Natural killer cell (primary cell): ENCODE data around the gene POLA2. TPM values are rescaled to one million over a fixed set of nuclear protein-coding genes. Genes with fewer than 3 reads are reported as not detected.

Experiments
- ATAC-seq, 3 donors: fragments of 150-1000 bp in 2 of 3; fragments of 200-7000 bp in 1 of 3; cut with Tn5 transposase; 1 replicate in 1 of 3; 2 replicates in 2 of 3; pipeline ENCODE4 v1.10.0; 2021; ENCODE audit warnings: mild to moderate bottlenecking in 2 of 3, moderate library complexity in 2 of 3
- DNase-seq, 2 donors: peaks; one replicate each; pipeline versions ENCODE4 v3.0.0 to v3.0.0-alpha.2; 2013 to 2021; ENCODE audit warnings: mixed read lengths in 1 of 2
- H3K27ac ChIP-seq: one replicate; pipeline ENCODE4 v1.5.1; 2013; ENCODE audit warnings: mild to moderate bottlenecking, low read length
- H3K27me3 ChIP-seq: one replicate; pipeline ENCODE4 v1.6.1; 2013; ENCODE audit warnings: low read length; ENCODE audit not compliant: control insufficient read depth, insufficient read depth
- H3K36me3 ChIP-seq: one replicate; pipeline ENCODE4 v1.6.1; 2013; ENCODE audit warnings: low read length; ENCODE audit not compliant: control insufficient read depth, insufficient read depth
- H3K4me1 ChIP-seq: one replicate; pipeline ENCODE4 v1.6.1; 2013; ENCODE audit warnings: low read length; ENCODE audit not compliant: control insufficient read depth, insufficient read depth
- H3K4me3 ChIP-seq: one replicate; pipeline ENCODE4 v1.5.1; 2013; ENCODE audit warnings: low read length
- H3K9me3 ChIP-seq: one replicate; pipeline ENCODE4 v1.6.1; 2013; ENCODE audit warnings: low read length; ENCODE audit not compliant: control insufficient read depth, insufficient read depth
- H3K27ac Mint-ChIP-seq, 2 donors: one replicate each; pipeline ENCODE4 v1.8.0; 2022; ENCODE audit warnings: mild to moderate bottlenecking in 2 of 2, mixed read lengths in 2 of 2, moderate library complexity in 1 of 2
- H3K27me3 Mint-ChIP-seq, 2 donors: one replicate each; pipeline ENCODE4 v1.8.0; 2022; ENCODE audit warnings: low read depth in 2 of 2, mixed read lengths in 2 of 2
- H3K36me3 Mint-ChIP-seq: one replicate; pipeline ENCODE4 v1.8.0; 2022; ENCODE audit warnings: mixed read lengths
- H3K4me1 Mint-ChIP-seq, 2 donors: one replicate each; pipeline ENCODE4 v1.8.0; 2022; ENCODE audit warnings: mixed read lengths in 2 of 2
- H3K4me3 Mint-ChIP-seq: one replicate; pipeline ENCODE4 v1.8.0; 2022; ENCODE audit warnings: mild to moderate bottlenecking, moderate library complexity, mixed read lengths
- H3K9me3 Mint-ChIP-seq, 2 donors: one replicate each; pipeline ENCODE4 v1.8.0; 2022; ENCODE audit warnings: mixed read lengths in 2 of 2
- CTCF ChIP-seq: fragments of 200-600 bp; IDR thresholded peaks from one replicate; pipeline ENCODE4 v1.8.0; 2022; ENCODE audit warnings: antibody characterized with exemption
- WGBS: methylation state at CpG from one replicate; pipeline ENCODE4 v1.1.7; 2013; ENCODE audit warnings: missing lambda C conversion rate; ENCODE audit not compliant: insufficient coverage; 5-methylcytosine and 5-hydroxymethylcytosine counted together
- intact Hi-C: fragments of 100-400 bp; cut with micrococcal nuclease; formaldehyde crosslinking; loops from one replicate; pipeline ENCODE4 v1.14.2; 2022
- total RNA-seq, 4 donors: library from RNA; stranded (reverse); fragments of 120-200 nt in 1 of 4; gene quantifications; one replicate each; pipeline versions ENCODE4 v1.2.3 to v1.2.4, GENCODE V29; 2013 to 2022

The POLA2 gene
- total RNA-seq, 3 donors from 2014 or later (not counting 1 experiment from before 2014, with no cell fraction given): 21.2 to 24.2 (median 22.7) TPM

GRCh38 chr11:65298655-65299179 lies 37.0 kb downstream of the POLA2 start:
- Mint-ChIP-seq H3K27me3 (no peaks in the 10 kb centered on the region), H3K4me1 (no peaks in the 10 kb centered on the region), H3K27ac (no peak overlapping the region), H3K9me3 (no peaks in the 10 kb centered on the region), H3K36me3 (peaks cover 7% of the 10 kb centered on the region), H3K4me3 (no peak overlapping the region)
- H3K4me3 ChIP-seq: no peak overlapping the region
- ATAC-seq (no peak), DNase-seq (no peak)
- H3K27me3 ChIP-seq: no peaks in the 10 kb centered on the region
- H3K9me3 ChIP-seq: no peaks in the 10 kb centered on the region
- no peak for TF ChIP-seq CTCF
- H3K36me3 ChIP-seq: peaks cover 37% of the 10 kb centered on the region
- intact Hi-C loops: no loop called here
- 97% methylated on average over 12 of the region's 12 CpGs for WGBS
- no peak overlapping the region for H3K27ac ChIP-seq
- H3K4me1 ChIP-seq: no peaks in the 10 kb centered on the region

GRCh38 chr11:65300621-65301275 lies 39.0 kb downstream of the POLA2 start:
- H3K36me3 ChIP-seq: peaks cover 17% of the 10 kb centered on the region
- intact Hi-C loops: no loop called here
- no peaks in the 10 kb centered on the region for H3K27me3 ChIP-seq
- Mint-ChIP-seq H3K4me3 (no peak overlapping the region), H3K9me3 (no peaks in the 10 kb centered on the region), H3K27ac (no peak overlapping the region), H3K27me3 (no peaks in the 10 kb centered on the region), H3K36me3 (no peaks in the 10 kb centered on the region), H3K4me1 (no peaks in the 10 kb centered on the region)
- no peak for TF ChIP-seq CTCF
- no peak overlapping the region for H3K4me3 ChIP-seq
- no peak overlapping the region for H3K27ac ChIP-seq
- DNase-seq (no peak), ATAC-seq (no peak)
- 98% methylated on average over 17 of the region's 17 CpGs for whole genome bisulfite sequencing
- no peaks in the 10 kb centered on the region for H3K9me3 ChIP-seq
- no peaks in the 10 kb centered on the region for H3K4me1 ChIP-seq

- 80% methylated on average over 12 of the region's 12 CpGs for WGBS
- no peak overlapping the region for H3K27ac Mint-ChIP-seq
- H3K9me3 ChIP-seq: no peaks in the 10 kb centered on the region
- no peak for TF ChIP-seq CTCF
- no peaks in the 10 kb centered on the region for H3K27me3 Mint-ChIP-seq
- H3K27ac ChIP-seq: no peak overlapping the region
- no peaks in the 10 kb centered on the region for H3K27me3 ChIP-seq
- no peaks in the 10 kb centered on the region for H3K4me1 ChIP-seq
- no peaks in the 10 kb centered on the region for H3K36me3 Mint-ChIP-seq
- no peaks in the 10 kb centered on the region for H3K9me3 Mint-ChIP-seq
- intact Hi-C loops: no loop called here
- H3K36me3 ChIP-seq: peaks cover 11% of the 10 kb centered on the region
- no peak overlapping the region for H3K4me3 ChIP-seq
- DNase-seq (no peak), ATAC-seq (no peak)
- no peak overlapping the region for H3K4me3 Mint-ChIP-seq
- H3K4me1 Mint-ChIP-seq: no peaks in the 10 kb centered on the region
Measured at GRCh38 chr11:65301491-65302329, 39.9 kb downstream of the POLA2 start.
